H9 (cell line): ENCODE measurements around the gene AJAP1. TPM values are rescaled to one million over a fixed set of nuclear protein-coding genes. Genes with fewer than 3 reads are reported as not detected.

Experiments
- DNase-seq: peaks from one replicate; pipeline ENCODE4 v3.0.0-alpha.2; 2017
- H2AFZ ChIP-seq: one replicate; pipeline ENCODE4 v1.6.1; 2013; ENCODE audit warnings: mild to moderate bottlenecking, low read length, control low read depth, moderate library complexity
- H2AK5ac ChIP-seq: 2 replicates; pipeline ENCODE4 v1.6.1; 2013; ENCODE audit warnings: low read length, control low read depth, mixed read lengths; ENCODE audit not compliant: insufficient read length
- H2BK120ac ChIP-seq: one replicate; pipeline ENCODE4 v1.6.1; 2013; ENCODE audit warnings: low read depth, mild to moderate bottlenecking, low read length, control low read depth, inconsistent platforms; ENCODE audit not compliant: poor library complexity, severe bottlenecking
- H2BK12ac ChIP-seq: 2 replicates; pipeline ENCODE4 v1.6.1; 2013; ENCODE audit warnings: low read length, control low read depth, mixed read lengths, low read depth; ENCODE audit not compliant: insufficient read length
- H2BK15ac ChIP-seq: 2 replicates; pipeline ENCODE4 v1.6.1; 2013; ENCODE audit warnings: low read depth, low read length, control low read depth
- H2BK20ac ChIP-seq: one replicate; pipeline ENCODE4 v1.6.1; 2013; ENCODE audit warnings: low read depth, mild to moderate bottlenecking, low read length, control low read depth, inconsistent platforms; ENCODE audit not compliant: poor library complexity, severe bottlenecking
- H2BK5ac ChIP-seq: 2 replicates; pipeline ENCODE4 v1.6.1; 2013; ENCODE audit warnings: low read length, control low read depth, mixed read lengths; ENCODE audit not compliant: insufficient read length
- H3K14ac ChIP-seq: 2 replicates; pipeline ENCODE4 v1.6.1; 2013; ENCODE audit warnings: low read length, control low read depth; ENCODE audit not compliant: insufficient read depth
- H3K18ac ChIP-seq: 2 replicates; pipeline ENCODE4 v1.6.1; 2013; ENCODE audit warnings: low read depth, mild to moderate bottlenecking, mixed read lengths, low read length, control low read depth; ENCODE audit not compliant: insufficient read length
- H3K23ac ChIP-seq: 2 replicates; pipeline ENCODE4 v1.6.1; 2013; ENCODE audit warnings: low read length, control low read depth, mixed read lengths, low read depth; ENCODE audit not compliant: insufficient read length
- H3K23me2 ChIP-seq: 2 replicates; pipeline ENCODE4 v1.6.1; 2013; ENCODE audit warnings: low read depth, mild to moderate bottlenecking, mixed read lengths, low read length, control low read depth; ENCODE audit not compliant: insufficient read length, poor library complexity, severe bottlenecking
- H3K27ac ChIP-seq: 2 replicates; pipeline ENCODE4 v1.5.1; 2013; ENCODE audit warnings: low read length, control low read depth, mixed read lengths, low read depth; ENCODE audit not compliant: insufficient read length
- H3K27me3 ChIP-seq: 2 replicates; pipeline ENCODE4 v1.6.1; 2013; ENCODE audit warnings: low read length, control low read depth, inconsistent platforms; ENCODE audit not compliant: insufficient read depth
- H3K4ac ChIP-seq: 2 replicates; pipeline ENCODE4 v1.6.1; 2013; ENCODE audit warnings: low read depth, mild to moderate bottlenecking, control low read depth, inconsistent platforms, low read length, moderate library complexity
- H3K4me1 ChIP-seq: 2 replicates; pipeline ENCODE4 v1.6.1; 2013; ENCODE audit warnings: low read length, control low read depth, inconsistent platforms; ENCODE audit not compliant: insufficient read depth
- H3K4me2 ChIP-seq: 2 replicates; pipeline ENCODE4 v1.6.1; 2013; ENCODE audit warnings: low read length, control low read depth, mixed read lengths; ENCODE audit not compliant: insufficient read length, insufficient read depth
- H3K56ac ChIP-seq: 2 replicates; pipeline ENCODE4 v1.6.1; 2013; ENCODE audit warnings: low read depth, mild to moderate bottlenecking, mixed read lengths, low read length, control low read depth; ENCODE audit not compliant: insufficient read length
- H3K79me1 ChIP-seq: 2 replicates; pipeline ENCODE4 v1.6.1; 2013; ENCODE audit warnings: low read depth, mild to moderate bottlenecking, moderate library complexity, low read length, control low read depth, inconsistent platforms; ENCODE audit not compliant: insufficient read depth, poor library complexity, severe bottlenecking
- H3K79me2 ChIP-seq: 2 replicates; pipeline ENCODE4 v1.6.1; 2013; ENCODE audit warnings: low read length, control low read depth, inconsistent platforms; ENCODE audit not compliant: insufficient read depth
- H3K9ac ChIP-seq: 2 replicates; pipeline ENCODE4 v1.6.1; 2013; ENCODE audit warnings: low read length, control low read depth, mixed read lengths; ENCODE audit not compliant: insufficient read length; ENCODE audit errors: extremely low read depth
- H3K9me3 ChIP-seq: one replicate; pipeline ENCODE4 v1.6.1; 2013; ENCODE audit warnings: low read depth, low read length, inconsistent platforms; ENCODE audit not compliant: control insufficient read depth
- H3T11ph ChIP-seq: one replicate; pipeline ENCODE4 v1.6.1; 2013; ENCODE audit warnings: mild to moderate bottlenecking, low read length, control low read depth, inconsistent platforms
- H4K20me1 ChIP-seq: one replicate; pipeline ENCODE4 v1.6.1; 2013; ENCODE audit not compliant: control insufficient read depth, insufficient read length, insufficient read depth
- H4K5ac ChIP-seq: 2 replicates; pipeline ENCODE4 v1.6.1; 2013; ENCODE audit warnings: low read depth, mild to moderate bottlenecking, mixed read lengths, low read length, control low read depth; ENCODE audit not compliant: insufficient read length
- H4K8ac ChIP-seq: replicated peaks from 2 replicates; pipeline ENCODE4 v1.6.1; 2013; ENCODE audit warnings: low read length, control low read depth, mixed read lengths, low read depth; ENCODE audit not compliant: insufficient read length
- H4K91ac ChIP-seq: 2 replicates; pipeline ENCODE4 v1.6.1; 2013; ENCODE audit warnings: low read depth, mild to moderate bottlenecking, moderate library complexity, mixed read lengths, low read length, control low read depth; ENCODE audit not compliant: insufficient read length
- H3K27ac Mint-ChIP-seq, 3 experiments: 2 replicates in 2 of 3; 3 replicates in 1 of 3; pipeline ENCODE4 v1.8.0; 2020 to 2021; ENCODE audit warnings: mixed read lengths in 3 of 3, mild to moderate bottlenecking in 1 of 3, moderate library complexity in 1 of 3
- H3K27me3 Mint-ChIP-seq: 2 replicates; pipeline ENCODE4 v1.8.0; 2021; ENCODE audit warnings: low read depth, mild to moderate bottlenecking, moderate library complexity, mixed read lengths
- H3K36me3 Mint-ChIP-seq, 3 experiments: 2 replicates in 2 of 3; 3 replicates in 1 of 3; pipeline ENCODE4 v1.8.0; 2020 to 2021; ENCODE audit warnings: low read depth in 3 of 3, mixed read lengths in 3 of 3; ENCODE audit not compliant: insufficient read depth in 1 of 3
- H3K4me1 Mint-ChIP-seq, 2 experiments: 2 replicates each; pipeline ENCODE4 v1.8.0; 2020; ENCODE audit warnings: mixed read lengths in 2 of 2
- H3K4me3 Mint-ChIP-seq, 2 experiments: 2 replicates in 1 of 2; 3 replicates in 1 of 2; pipeline ENCODE4 v1.8.0; 2020 to 2021; ENCODE audit warnings: mild to moderate bottlenecking in 2 of 2, mixed read lengths in 2 of 2, moderate library complexity in 1 of 2
- H3K9me3 Mint-ChIP-seq, 2 experiments: 2 replicates in 1 of 2; 3 replicates in 1 of 2; pipeline ENCODE4 v1.8.0; 2020; ENCODE audit warnings: mild to moderate bottlenecking in 2 of 2, mixed read lengths in 2 of 2, moderate library complexity in 1 of 2
- CTCF ChIP-seq: fragments of 200-600 bp; sonication (generic); conservative IDR thresholded peaks from 3 replicates; pipeline ENCODE4 v1.8.0; 2021; ENCODE audit warnings: antibody characterized with exemption, mild to moderate bottlenecking
- whole genome bisulfite sequencing: extraction: QIAGEN DNeasy Blood & Tissue Kit; methylation state at CpG from one replicate; pipeline ENCODE4 v1.1.7; 2013; ENCODE audit warnings: missing lambda C conversion rate, low lambda C conversion rate, mixed read lengths; ENCODE audit not compliant: insufficient read length; ENCODE audit errors: extremely low coverage; 5-methylcytosine and 5-hydroxymethylcytosine counted together
- total RNA-seq: library from RNA; stranded (reverse); gene quantifications from 2 replicates; pipeline ENCODE4 v1.2.1, GENCODE V29; 2021

The AJAP1 gene
- total RNA-seq, 1 experiment from 2014 or later: 8.6 TPM

- Histone ChIP-seq H3K56ac (no peak overlapping the region), H4K91ac (no peak overlapping the region), H3K79me1 (no peaks in the 10 kb centered on the region), H3K23me2 (no peaks in the 10 kb centered on the region), H3K4me1 (no peaks in the 10 kb centered on the region), H3K4me2 (no peak overlapping the region), H4K20me1 (no peaks in the 10 kb centered on the region), H3K9me3 (peaks cover 15% of the 10 kb centered on the region), H2BK5ac (no peak overlapping the region), H4K5ac (no peak overlapping the region), H3K18ac (no peak overlapping the region), H4K8ac (no peak overlapping the region), H2AK5ac (no peak overlapping the region), H3T11ph (no peak overlapping the region), H3K9ac (no peak overlapping the region), H3K27ac (no peak overlapping the region), H2BK120ac (no peak overlapping the region), H2AFZ (no peak overlapping the region), H3K23ac (no peak overlapping the region), H3K79me2 (no peaks in the 10 kb centered on the region), H2BK15ac (no peak overlapping the region), H2BK20ac (no peak overlapping the region), H3K27me3 (no peaks in the 10 kb centered on the region), H3K14ac (no peak overlapping the region), H2BK12ac (no peak overlapping the region), H3K4ac (no peak overlapping the region)
- DNase-seq: no peak
- Mint-ChIP-seq H3K4me3 (no peak overlapping the region), H3K4me1 (0 out of 4 replicates have a peak, but pooled peaks cover 0 to 3% of the 10 kb centered on the region in 2 experiments), H3K9me3 (peaks cover 17 to 19% of the 10 kb centered on the region in 2 experiments), H3K36me3 (peaks cover 9 to 23% (median 19%) of the 10 kb centered on the region in 3 experiments), H3K27ac (no peak overlapping the region), H3K27me3 (peaks cover 4% of the 10 kb centered on the region)
- no CpG with 5 or more reads among the region's 13 CpGs for WGBS
- no peak for TF ChIP-seq CTCF
Observed at GRCh38 chr1:4674676-4675075, 20.3 kb downstream of the AJAP1 start.
